Epithelial cell of proximal tubule (primary cell): ENCODE measurements around the gene CRYL1. TPM values are rescaled to one million over a fixed set of nuclear protein-coding genes. Genes with fewer than 3 reads are reported as not detected.

Experiments
- DNase-seq: peaks from one replicate; pipeline ENCODE4 v3.0.0-alpha.2; 2011; ENCODE audit warnings: low read depth
- H3K4me3 ChIP-seq: 2 replicates; pipeline ENCODE4 v1.5.1; 2011; ENCODE audit warnings: low read depth, mild to moderate bottlenecking, low read length
- total RNA-seq: library from RNA; depleted of rRNA; stranded (reverse); fragments of >200 nt; gene quantifications from 2 replicates; pipeline ENCODE4 v1.2.3, GENCODE V29; 2015
- TF ChIP-seq, protein P1 (sequence below): conservative IDR thresholded peaks from 2 replicates; pipeline ENCODE4 v1.5.1; 2012; ENCODE audit warnings: low read depth, mild to moderate bottlenecking, low read length

CRYL1 gene
- total RNA-seq, 1 donor from 2014 or later: 41.3 TPM

DNA sequence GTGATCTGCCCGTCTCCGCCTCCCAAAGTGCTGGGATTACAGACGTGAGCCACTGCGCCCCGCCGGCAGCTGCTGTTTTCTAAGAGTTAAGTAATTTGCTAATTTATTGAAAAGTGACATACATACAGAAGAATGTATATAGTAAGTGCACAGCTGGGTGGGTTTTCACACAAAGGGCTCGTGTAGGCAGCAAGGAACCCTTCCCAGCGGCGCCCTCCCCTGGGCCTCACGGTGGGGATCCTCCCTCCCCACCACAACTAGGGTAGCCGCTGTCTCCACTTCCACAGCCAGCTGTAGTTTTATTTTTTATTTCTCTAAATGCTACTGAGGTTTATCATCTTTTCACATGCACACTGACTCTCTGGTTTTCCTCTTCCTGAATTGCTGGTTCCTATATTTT, 64.9 kb downstream of the CRYL1 start:
- no peak for DNase-seq
- TF ChIP-seq, protein P1, sequence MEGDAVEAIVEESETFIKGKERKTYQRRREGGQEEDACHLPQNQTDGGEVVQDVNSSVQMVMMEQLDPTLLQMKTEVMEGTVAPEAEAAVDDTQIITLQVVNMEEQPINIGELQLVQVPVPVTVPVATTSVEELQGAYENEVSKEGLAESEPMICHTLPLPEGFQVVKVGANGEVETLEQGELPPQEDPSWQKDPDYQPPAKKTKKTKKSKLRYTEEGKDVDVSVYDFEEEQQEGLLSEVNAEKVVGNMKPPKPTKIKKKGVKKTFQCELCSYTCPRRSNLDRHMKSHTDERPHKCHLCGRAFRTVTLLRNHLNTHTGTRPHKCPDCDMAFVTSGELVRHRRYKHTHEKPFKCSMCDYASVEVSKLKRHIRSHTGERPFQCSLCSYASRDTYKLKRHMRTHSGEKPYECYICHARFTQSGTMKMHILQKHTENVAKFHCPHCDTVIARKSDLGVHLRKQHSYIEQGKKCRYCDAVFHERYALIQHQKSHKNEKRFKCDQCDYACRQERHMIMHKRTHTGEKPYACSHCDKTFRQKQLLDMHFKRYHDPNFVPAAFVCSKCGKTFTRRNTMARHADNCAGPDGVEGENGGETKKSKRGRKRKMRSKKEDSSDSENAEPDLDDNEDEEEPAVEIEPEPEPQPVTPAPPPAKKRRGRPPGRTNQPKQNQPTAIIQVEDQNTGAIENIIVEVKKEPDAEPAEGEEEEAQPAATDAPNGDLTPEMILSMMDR: no peak

GRCh38 chr13:20457670-20458069, 68.0 kb downstream of the CRYL1 start:
- DNase-seq: no peak
- no peak overlapping the region for H3K4me3 ChIP-seq
- TF ChIP-seq, protein P1: no peak

More for the DNA sequence above, 64.9 kb downstream of the CRYL1 start:
- no peak overlapping the region for H3K4me3 ChIP-seq

DNA sequence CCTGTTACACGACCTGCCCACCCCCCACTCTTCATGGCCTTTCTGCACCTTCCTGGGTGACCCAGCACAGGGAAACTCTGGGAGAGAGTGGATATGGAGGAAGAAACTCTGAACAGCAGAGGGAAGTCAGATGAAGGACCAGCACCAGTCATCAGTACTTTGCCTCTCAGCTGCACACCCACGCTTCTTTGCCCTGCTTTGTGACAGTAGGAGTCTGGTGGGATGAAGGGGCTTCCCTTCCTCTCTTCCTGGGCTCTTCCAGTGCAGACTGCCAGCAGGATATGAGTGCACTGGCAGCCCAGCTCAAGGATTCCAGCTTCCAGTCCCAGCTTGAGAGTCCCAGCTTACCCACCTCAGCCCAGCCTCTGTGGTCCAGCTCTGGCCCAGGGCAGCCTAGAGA, 68.9 kb downstream of the CRYL1 start:
- H3K4me3 ChIP-seq: no peak overlapping the region
- no peak for DNase-seq
- TF ChIP-seq, protein P1: no peak

DNA sequence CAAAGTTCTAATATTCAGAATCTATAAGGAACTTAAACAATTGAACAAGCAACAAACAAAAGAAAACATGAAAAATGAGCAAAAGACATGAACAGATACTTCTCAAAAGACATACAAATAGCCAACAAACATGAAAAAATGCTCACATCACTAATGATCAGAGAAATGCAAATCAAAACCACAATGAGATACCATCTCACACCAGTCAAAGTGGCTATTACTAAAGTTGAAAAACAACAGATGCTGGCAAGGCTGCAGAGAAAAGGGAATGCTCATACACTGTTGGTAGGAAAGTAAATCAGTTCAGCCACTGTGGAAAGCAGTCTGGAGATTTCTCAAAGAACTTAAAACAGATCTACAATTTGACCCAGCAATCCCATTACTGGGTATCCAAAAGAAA, 74.3 kb downstream of the CRYL1 start:
- no peak for DNase-seq
- H3K4me3 ChIP-seq: no peak overlapping the region
- TF ChIP-seq, protein P1: no peak

- no peak overlapping the region for H3K4me3 ChIP-seq
- no peak for DNase-seq
- TF ChIP-seq, protein P1: no peak
Observed at GRCh38 chr13:20448470-20448869, 77.2 kb downstream of the CRYL1 start.

DNA sequence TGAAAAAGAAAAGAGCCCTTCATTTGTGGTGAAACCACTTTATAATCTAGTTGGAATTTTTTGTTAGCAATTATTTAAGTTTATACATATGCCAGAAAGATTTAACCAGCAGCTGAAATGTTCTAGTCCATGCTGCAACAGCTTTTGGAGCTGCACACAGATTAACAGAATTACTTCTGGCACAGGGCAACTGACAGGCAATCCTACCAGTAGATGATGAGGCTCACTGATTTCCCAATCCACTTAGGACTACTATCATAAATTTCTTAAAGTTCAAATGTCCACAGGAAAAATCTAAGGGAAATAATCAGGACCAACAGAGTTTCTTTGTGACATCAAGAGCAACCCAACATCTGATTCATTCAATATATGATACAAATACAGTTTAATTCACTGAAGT, 78.8 kb downstream of the CRYL1 start:
- no peak overlapping the region for H3K4me3 ChIP-seq
- DNase-seq: no peak
- TF ChIP-seq, protein P1: no peak

DNA sequence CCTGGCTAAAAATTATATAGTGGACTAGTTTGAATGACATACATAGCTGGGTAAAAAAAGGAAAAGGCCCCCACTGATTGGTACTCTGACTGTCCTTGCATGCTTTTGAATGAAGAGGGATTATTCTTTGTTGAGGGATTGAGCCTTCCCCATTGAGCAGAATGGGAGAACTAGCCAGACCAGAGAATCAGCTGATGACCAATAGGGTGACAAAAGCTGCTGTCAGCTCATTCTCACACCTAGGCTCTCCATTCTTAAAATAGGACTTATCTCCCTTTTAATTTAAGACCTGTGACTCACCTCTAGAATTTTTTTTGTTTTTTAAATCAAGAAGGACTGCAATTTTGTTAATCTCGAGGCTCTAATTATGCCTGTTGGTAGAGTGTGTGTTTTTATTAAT, 79.3 kb downstream of the CRYL1 start:
- TF ChIP-seq, protein P1: no peak
- no peak for DNase-seq
- H3K4me3 ChIP-seq: no peak overlapping the region
